Measurements from ENCODE around the gene MRPL36. TPM values are rescaled to one million over a fixed set of nuclear protein-coding genes. Genes with fewer than 3 reads are reported as not detected.

The MRPL36 gene
- total RNA-seq, 1 donor from 2014 or later = 25.1 TPM

- peaks cover 22% of the 10 kb centered on the region for H3K27me3 ChIP-seq (ENCODE audit: low read depth)
- intact Hi-C loops (cut with DNase I) = no loop called here
- no peak overlapping the region for H3K4me3 ChIP-seq
- DNase-seq = no peak
- H3K4me1 ChIP-seq = no peaks in the 10 kb centered on the region
- no peak for TF ChIP-seq CTCF (IDR thresholded peaks at IDR 0.05)
- no peak overlapping the region for H3K27ac ChIP-seq
- no peaks in the 10 kb centered on the region for H3K36me3 ChIP-seq
- H3K9me3 ChIP-seq = no peaks in the 10 kb centered on the region
- no peak for ATAC-seq
Observed at GRCh38 chr5:1771149-1772065, 28.2 kb downstream of the MRPL36 start.

- intact Hi-C loops (cut with DNase I) = no loop called here
- Histone ChIP-seq H3K27ac (no peak overlapping the region), H3K4me1 (no peaks in the 10 kb centered on the region), H3K27me3 (ENCODE audit: low read depth) (peaks cover 27% of the 10 kb centered on the region), H3K36me3 (no peaks in the 10 kb centered on the region), H3K4me3 (no peak overlapping the region), H3K9me3 (no peaks in the 10 kb centered on the region)
- no peak for TF ChIP-seq CTCF (IDR thresholded peaks at IDR 0.05)
- DNase-seq (no peak), ATAC-seq (no peak)
Observed at GRCh38 chr5:1770443-1770802, 29.2 kb downstream of the MRPL36 start.

- H3K9me3 ChIP-seq = no peaks in the 10 kb centered on the region
- intact Hi-C loops (cut with DNase I) = no loop called here
- H3K36me3 ChIP-seq = no peaks in the 10 kb centered on the region
- H3K27ac ChIP-seq = no peak overlapping the region
- peaks cover 32% of the 10 kb centered on the region for H3K27me3 ChIP-seq (ENCODE audit: low read depth)
- ATAC-seq (no peak), DNase-seq (peak; percentile 31)
- H3K4me3 ChIP-seq = no peak overlapping the region
- no peak for TF ChIP-seq CTCF (IDR thresholded peaks at IDR 0.05)
- H3K4me1 ChIP-seq = no peaks in the 10 kb centered on the region
Observed at GRCh38 chr5:1769752-1770442, 29.7 kb downstream of the MRPL36 start.

GRCh38 chr5:1769017-1769640, 30.5 kb downstream of the MRPL36 start:
- peak in 1 of 2 donors; percentile 17 for ATAC-seq
- Histone ChIP-seq H3K27ac (no peak overlapping the region), H3K36me3 (no peaks in the 10 kb centered on the region), H3K9me3 (no peaks in the 10 kb centered on the region), H3K27me3 (ENCODE audit: low read depth) (peaks cover 39% of the 10 kb centered on the region), H3K4me1 (no peaks in the 10 kb centered on the region), H3K4me3 (no peak overlapping the region)
- intact Hi-C loops (cut with DNase I) = no loop called here
- peak; percentile 36 for DNase-seq
- TF ChIP-seq CTCF (IDR thresholded peaks at IDR 0.05) = no peak

GRCh38 chr5:1768283-1769000, 31.2 kb downstream of the MRPL36 start:
- peaks cover 42% of the 10 kb centered on the region for H3K27me3 ChIP-seq (ENCODE audit: low read depth)
- no peak overlapping the region for H3K4me3 ChIP-seq
- ATAC-seq (no peak), DNase-seq (peak; percentile 32)
- H3K36me3 ChIP-seq = no peaks in the 10 kb centered on the region
- no peak for TF ChIP-seq CTCF (IDR thresholded peaks at IDR 0.05)
- no peak overlapping the region for H3K27ac ChIP-seq
- intact Hi-C loops (cut with DNase I) = no loop called here
- no peaks in the 10 kb centered on the region for H3K9me3 ChIP-seq
- H3K4me1 ChIP-seq = no peaks in the 10 kb centered on the region

Data from lower lobe of right lung (tissue), 2 donors.